GM21423 (cell line): ENCODE results near the gene RGP1.
A peak's percentile ranks its signal among the peaks of the same experiment; 100 is the strongest.

ENCODE experiments used
- ATAC-seq: cut with Tn5 transposase; IDR thresholded peaks from one replicate; pipeline ENCODE4 v1.9.1; 2021; ENCODE audit warnings: mild to moderate bottlenecking, moderate library complexity; ENCODE audit not compliant: unreplicated experiment

Gene RGP1

GRCh38 chr9:35743452-35743851 is 5.6 kb upstream of the RGP1 start:
- no peak for ATAC-seq

- ATAC-seq = no peak
These were observed 5.1 kb upstream of the RGP1 start for GRCh38 chr9:35743880-35744518.

GRCh38 chr9:35745569-35745968 is 3.5 kb upstream of the RGP1 start:
- no peak for ATAC-seq

DNA sequence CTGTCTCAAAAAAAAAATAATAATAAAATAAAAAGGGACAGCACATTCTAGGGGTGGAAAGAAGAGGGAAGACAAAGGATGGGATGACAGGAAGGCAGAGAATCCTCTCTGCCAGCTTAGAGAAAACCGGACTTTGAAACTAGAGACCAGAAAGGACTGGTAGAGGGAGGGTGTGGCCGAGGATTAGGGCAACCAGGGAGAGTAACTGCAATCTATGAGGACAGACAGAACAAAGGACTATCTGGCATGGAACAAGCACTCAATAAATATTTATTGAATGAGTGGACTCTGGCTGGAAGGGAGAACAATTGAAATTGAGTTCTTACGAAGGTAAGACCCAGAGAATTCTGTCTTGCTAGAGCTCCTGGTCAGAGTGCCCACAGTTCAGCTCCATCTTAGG is 2.5 kb upstream of the RGP1 start:
- ATAC-seq = no peak

- no peak for ATAC-seq
These were observed 737 bp upstream of the RGP1 start for GRCh38 chr9:35748242-35748857.

DNA sequence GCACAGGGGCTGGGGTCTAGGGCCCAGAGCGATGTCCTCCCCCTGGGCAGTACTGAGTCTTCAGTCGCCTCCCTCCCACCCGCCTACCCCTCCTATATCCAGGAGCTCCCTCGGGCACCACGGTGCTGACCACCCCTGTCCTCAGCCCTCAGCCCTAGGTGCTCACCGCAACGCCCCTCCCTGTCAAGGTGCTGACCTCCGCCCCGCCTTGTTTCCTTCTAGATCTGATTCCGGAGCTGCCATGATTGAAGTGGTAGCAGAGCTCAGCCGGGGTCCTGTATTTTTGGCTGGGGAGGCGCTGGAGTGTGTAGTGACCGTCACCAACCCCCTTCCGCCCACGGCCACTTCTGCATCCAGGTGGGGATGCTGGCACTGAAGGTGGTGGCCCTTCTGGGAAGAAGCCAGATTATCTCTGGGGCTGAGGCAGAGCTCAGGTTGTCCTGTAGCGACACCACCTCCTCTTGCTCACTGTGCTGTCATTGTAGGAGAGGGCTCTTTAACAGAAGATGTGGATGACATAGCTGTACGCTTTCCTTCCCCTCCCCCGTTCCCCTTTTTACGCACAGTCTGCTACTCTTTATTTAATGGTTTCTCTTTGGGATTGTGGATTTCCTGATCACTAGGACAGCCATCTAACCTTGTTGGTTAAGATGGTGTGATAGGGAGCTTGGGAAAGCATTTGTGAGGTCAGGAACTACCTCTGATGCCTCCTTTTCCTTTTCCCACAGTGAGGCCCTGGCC is 598 bp downstream of the RGP1 start:
- ATAC-seq = peak; percentile 27

DNA sequence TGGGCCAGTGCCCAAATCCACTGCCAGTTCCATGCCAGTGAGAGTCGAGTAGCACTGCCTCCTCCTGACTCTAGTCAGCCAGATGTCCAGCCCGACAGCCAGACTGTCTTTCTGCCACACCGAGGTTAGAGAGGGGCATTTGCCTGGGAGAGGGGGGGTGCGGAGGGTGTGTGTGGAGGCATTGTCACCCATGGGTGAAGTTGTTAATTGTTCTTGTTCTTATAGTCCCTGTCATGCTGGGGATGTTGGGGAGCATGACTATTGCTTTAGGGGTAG is 1.1 kb downstream of the RGP1 start:
- no peak for ATAC-seq

GRCh38 chr9:35753466-35753865 is 4.4 kb downstream of the RGP1 start:
- ATAC-seq = no peak

- ATAC-seq = no peak
These were observed 5.2 kb downstream of the RGP1 start, which contains the start of gene MSMP for GRCh38 chr9:35754264-35754663. Gene MSMP (minus strand): TSS chr9:35754276. CDS start chr9:35754129, 147 bp downstream.

DNA sequence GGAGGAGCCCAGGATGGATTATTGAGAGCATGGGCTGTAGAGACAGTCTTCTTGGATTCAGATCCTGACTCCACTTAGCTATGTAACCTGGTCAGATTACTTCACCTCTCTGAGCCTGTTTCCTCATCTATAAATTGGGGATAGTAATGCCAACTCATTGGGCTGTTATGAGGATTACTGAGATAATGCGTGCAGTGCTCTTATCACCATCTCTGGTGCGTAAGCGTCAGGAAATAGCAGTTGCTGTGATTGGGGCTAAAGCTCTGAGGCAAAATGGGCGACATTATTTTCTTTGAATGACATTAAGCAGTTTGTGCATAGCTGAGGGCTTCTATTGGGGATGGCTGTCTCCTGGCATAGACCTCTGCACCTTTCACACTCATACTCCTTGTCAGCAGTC is 6.0 kb downstream of the RGP1 start:
- ATAC-seq = no peak

DNA sequence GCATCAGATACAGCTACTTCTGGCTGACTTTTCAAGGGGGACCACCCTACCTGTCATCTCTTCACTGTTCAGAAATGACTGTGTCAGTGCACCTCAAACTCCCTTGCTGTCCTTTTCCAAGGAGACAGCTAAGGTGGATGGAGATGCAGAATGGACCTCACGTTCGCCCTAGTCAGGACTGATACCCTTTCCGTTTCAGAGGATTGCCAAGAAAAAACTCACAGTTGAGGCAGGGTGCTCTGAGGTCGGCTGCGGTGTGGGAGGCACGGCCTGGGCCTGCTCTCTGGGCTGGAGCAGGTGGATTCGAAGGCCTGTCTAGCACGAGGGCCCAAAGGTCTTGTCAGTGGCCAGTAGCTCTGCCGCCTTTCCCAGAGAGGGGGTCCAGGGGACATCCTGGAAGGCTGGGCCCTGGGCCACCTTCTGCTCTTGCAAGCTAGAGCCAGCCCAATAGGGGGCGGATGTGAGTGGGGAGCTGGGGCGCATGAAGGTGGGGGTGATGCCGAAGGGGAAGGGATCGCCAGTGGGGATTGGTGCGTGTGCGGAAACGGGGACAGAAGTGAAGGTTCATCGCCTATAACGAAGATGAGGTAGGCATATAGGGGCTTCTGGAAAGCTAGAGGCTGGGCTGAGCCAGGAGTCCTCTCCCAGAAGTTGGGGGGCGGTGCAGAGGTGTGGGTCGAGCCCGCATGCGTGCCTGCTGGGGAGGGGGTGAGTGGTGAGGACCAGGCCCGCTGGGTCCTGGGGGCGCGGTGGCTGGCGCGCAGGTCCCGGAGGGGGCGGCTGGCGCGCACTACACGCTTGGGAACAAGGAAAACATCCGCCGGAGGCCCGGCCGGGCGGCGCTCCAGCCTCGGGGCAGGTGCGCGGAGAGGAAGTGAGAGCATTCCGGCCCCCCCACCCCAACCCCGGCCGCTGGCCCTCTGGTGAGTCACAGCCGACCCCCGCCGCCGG is 7.5 kb downstream of the RGP1 start:
- peak; percentile 64 for ATAC-seq

GRCh38 chr9:35757226-35757891 is 8.3 kb downstream of the RGP1 start:
- ATAC-seq = peak; percentile 39

- ATAC-seq = no peak
These were observed 8.8 kb downstream of the RGP1 start for GRCh38 chr9:35757892-35758275.

DNA sequence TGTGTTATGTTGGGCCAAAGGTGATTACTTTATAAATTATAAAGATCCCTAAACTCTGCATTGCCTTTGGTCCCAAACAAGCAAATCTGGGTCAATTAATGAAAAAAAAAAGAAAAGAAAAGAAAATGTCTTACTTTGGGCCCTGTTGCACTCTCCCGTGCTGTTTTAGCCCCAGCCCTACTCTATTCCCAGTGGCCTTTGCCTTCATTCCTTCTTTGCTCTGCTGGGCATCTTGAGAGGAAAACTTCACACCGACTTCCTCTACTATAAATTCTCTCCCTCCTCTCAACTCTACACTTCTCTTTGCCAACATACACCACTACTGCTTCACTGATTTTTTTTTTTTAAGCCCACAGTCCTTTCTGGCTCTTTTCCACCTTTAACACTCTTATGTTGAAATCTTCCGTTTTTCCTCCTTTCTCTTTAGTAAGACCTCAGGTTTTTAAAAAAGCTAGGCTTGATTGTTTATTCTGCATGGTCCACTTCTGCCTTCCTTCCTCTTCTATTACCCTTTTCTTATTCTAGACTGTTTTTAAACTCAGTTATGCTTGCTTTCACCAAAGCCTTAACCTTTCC is 9.5 kb downstream of the RGP1 start:
- no peak for ATAC-seq

DNA sequence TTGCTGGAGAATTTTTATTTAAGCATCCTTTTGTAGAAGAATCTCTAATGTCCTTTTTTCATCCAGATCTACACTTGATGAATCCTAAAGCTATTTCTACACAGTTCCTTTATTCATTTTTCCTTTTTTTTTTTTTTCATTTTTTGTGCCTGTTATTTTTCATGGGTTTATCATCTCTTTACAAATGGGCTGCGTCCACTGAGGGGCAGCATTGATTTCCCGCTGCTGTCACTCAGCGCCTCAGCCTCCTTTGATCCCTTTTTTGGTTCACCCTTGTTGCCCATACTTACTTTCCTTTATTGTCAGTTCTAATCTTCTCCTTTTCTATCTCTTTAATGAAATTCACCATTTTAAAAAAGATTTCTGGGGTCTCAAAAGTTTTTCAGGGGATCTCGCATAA is 10.7 kb downstream of the RGP1 start:
- ATAC-seq = no peak

DNA sequence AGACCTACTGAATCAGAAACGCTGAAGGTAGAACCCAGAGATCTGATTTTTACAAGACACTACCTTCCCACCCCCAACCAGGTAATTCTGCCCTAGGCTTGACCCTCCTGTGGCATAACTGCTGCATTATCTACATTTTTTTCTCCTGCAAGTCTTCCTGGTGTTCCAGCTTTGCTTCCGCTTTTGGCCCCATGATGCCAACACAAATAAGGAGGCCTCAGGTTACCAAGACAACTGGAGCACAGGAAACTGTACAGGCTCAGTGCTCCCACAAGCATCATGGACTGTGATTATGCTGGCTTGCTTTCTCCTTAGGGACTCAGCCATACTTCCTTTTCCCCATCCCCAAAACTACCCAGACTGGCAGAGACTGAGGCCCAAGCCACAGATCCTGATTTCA is 11.6 kb downstream of the RGP1 start:
- no peak for ATAC-seq

- no peak for ATAC-seq
These were observed 14.1 kb downstream of the RGP1 start for GRCh38 chr9:35763181-35763580.

- ATAC-seq = no peak
These were observed 14.7 kb downstream of the RGP1 start for GRCh38 chr9:35763803-35764202.

DNA sequence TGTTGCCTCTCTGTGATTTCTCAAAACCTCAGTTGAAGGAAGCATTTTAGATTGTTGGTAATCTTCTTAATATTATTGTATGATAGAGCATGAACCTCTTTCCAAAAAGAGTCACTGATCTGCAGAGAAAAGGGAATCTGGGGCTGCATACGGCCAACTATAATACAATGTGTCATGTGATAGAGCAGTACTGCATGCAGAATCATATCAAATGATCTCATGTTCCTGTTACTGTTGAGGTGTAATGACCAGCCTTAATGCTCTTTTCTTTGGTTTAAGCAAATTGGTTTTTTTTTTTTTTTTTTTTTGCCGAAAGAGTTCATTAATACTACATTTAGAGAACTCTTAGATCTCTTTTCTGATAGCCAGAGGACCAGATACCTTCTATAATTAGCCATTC is 17.9 kb downstream of the RGP1 start:
- ATAC-seq = no peak

- ATAC-seq = no peak
These were observed 18.4 kb downstream of the RGP1 start for GRCh38 chr9:35767458-35767857.
